ENCODE data around the gene PPY. TPM values are rescaled to one million over a fixed set of nuclear protein-coding genes. Genes with fewer than 3 reads are reported as not detected.
"Not testable (repeated sequence)": the region's sequence is repeated elsewhere in the genome, so short reads cannot be mapped to it uniquely, and the experiment has no call there.

Gene PPY
- total RNA-seq, 2 donors from 2014 or later: not detected

DNA sequence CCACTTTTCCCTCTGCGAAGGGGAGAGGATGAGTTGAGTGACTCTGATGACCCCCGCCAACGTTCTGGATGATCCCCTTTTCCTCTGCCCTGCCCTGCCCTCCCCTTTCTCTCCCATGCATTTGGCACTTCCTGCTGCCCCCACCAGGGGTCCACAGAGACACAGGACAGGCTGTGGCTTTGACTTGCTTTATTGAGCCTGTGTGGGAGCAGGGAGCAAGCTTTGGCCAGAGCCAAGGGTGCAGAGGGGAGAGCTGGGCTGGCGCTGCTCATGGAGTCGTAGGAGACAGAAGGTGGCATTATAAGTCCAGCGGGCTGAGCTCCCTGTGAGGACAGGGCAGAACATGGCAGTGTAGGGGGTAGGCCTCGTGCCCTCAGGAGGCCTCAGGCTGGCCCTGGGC is 1.6 kb downstream of the PPY start:
- Histone ChIP-seq H3K27ac (ENCODE audit: low read depth, low read length) (no peak overlapping the region), H3K9ac (ENCODE audit: extremely low read depth, low read length, poor library complexity, severe bottlenecking) (no peak overlapping the region), H3K27me3 (ENCODE audit: control insufficient read depth, insufficient read depth, low read length, poor library complexity, severe bottlenecking) (peaks cover 29% of the 10 kb centered on the region), H3K36me3 (ENCODE audit: control insufficient read depth, insufficient read depth, low read length) (no peaks in the 10 kb centered on the region), H3K9me3 (ENCODE audit: control insufficient read depth, low read length) (no peaks in the 10 kb centered on the region), H3K4me1 (ENCODE audit: control insufficient read depth, insufficient read depth, low read length) (no peaks in the 10 kb centered on the region), H3K4me3 (ENCODE audit: low read length) (no peak overlapping the region)
- Mint-ChIP-seq H3K4me3 (no peak overlapping the region), H3K36me3 (ENCODE audit: low read depth) (no peaks in the 10 kb centered on the region), H3K9me3 (no peaks in the 10 kb centered on the region), H3K27me3 (ENCODE audit: insufficient read depth) (peaks cover 40% of the 10 kb centered on the region), H3K4me1 (peaks cover 2% of the 10 kb centered on the region), H3K27ac (no peak overlapping the region)
- TF ChIP-seq, protein P1, sequence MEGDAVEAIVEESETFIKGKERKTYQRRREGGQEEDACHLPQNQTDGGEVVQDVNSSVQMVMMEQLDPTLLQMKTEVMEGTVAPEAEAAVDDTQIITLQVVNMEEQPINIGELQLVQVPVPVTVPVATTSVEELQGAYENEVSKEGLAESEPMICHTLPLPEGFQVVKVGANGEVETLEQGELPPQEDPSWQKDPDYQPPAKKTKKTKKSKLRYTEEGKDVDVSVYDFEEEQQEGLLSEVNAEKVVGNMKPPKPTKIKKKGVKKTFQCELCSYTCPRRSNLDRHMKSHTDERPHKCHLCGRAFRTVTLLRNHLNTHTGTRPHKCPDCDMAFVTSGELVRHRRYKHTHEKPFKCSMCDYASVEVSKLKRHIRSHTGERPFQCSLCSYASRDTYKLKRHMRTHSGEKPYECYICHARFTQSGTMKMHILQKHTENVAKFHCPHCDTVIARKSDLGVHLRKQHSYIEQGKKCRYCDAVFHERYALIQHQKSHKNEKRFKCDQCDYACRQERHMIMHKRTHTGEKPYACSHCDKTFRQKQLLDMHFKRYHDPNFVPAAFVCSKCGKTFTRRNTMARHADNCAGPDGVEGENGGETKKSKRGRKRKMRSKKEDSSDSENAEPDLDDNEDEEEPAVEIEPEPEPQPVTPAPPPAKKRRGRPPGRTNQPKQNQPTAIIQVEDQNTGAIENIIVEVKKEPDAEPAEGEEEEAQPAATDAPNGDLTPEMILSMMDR (conservative IDR thresholded peaks at IDR 0.05): peak; percentile 82
- 55% methylated on average over 7 of the region's 7 CpGs; no CpG with 5 or more reads in 1 of the 2 experiments for WGBS, 2 experiments (ENCODE audit: insufficient coverage in 1 of 2, insufficient read length in 1 of 2)
- DNase-seq: peak; percentile 96

DNA sequence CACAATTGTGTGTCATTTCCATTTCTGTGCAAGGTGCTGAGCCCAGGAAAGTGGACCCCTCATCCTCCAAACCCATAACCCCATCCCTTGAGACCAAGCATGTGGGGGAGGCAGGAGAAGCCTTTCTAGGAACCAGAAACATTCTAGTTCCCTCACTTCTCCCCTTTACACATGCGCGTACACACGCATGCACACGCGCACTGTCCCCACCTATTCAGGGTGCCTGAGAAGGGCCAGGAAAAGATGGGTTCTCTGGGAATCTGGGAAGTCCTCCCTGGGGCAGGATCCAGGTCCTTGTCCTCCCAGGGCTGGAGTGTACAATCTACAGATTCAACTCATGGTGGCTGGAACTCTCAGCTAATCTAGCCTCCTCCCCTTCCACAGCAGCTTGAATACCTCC is 2.4 kb downstream of the PPY start:
- DNase-seq: no peak
- Mint-ChIP-seq H3K9me3 (no peaks in the 10 kb centered on the region), H3K27me3 (ENCODE audit: insufficient read depth) (peaks cover 45% of the 10 kb centered on the region), H3K4me3 (no peak overlapping the region), H3K27ac (no peak overlapping the region), H3K36me3 (ENCODE audit: low read depth) (no peaks in the 10 kb centered on the region), H3K4me1 (peaks cover 2% of the 10 kb centered on the region)
- TF ChIP-seq, protein P1 (conservative IDR thresholded peaks at IDR 0.05): no peak
- Histone ChIP-seq H3K9ac (ENCODE audit: extremely low read depth, low read length, poor library complexity, severe bottlenecking) (no peak overlapping the region), H3K4me1 (ENCODE audit: control insufficient read depth, insufficient read depth, low read length) (no peaks in the 10 kb centered on the region), H3K27ac (ENCODE audit: low read depth, low read length) (no peak overlapping the region), H3K9me3 (ENCODE audit: control insufficient read depth, low read length) (no peaks in the 10 kb centered on the region), H3K4me3 (ENCODE audit: low read length) (no peak overlapping the region), H3K27me3 (ENCODE audit: control insufficient read depth, insufficient read depth, low read length, poor library complexity, severe bottlenecking) (peaks cover 29% of the 10 kb centered on the region), H3K36me3 (ENCODE audit: control insufficient read depth, insufficient read depth, low read length) (no peaks in the 10 kb centered on the region)
- WGBS, 2 experiments (ENCODE audit: insufficient coverage in 1 of 2, insufficient read length in 1 of 2): 92 to 99% methylated on average over 2 to 5 of the region's 5 CpGs

DNA sequence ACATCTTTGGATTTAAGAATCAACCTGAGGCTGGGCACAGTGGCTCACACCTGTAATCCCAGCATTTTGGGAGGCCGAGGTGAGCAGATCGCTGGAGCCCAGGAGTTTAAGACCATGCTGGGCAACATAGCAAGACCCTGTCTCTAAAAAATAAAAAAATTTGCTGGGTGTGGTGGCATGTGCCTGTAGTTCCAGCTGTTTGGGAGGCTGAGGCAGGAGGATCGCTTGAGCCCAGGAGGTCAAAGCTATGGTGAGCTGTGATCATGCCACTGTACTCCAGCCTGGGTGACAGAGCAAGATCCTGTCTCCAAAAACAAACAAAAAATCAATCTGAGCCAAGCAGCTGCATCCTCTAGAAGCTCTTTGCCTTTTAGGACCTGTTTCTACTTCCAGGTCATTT is 2.8 kb downstream of the PPY start:
- not testable (repeated sequence) for H3K4me1 Mint-ChIP-seq; H3K4me3 ChIP-seq (ENCODE audit: low read length); H3K4me1 ChIP-seq (ENCODE audit: control insufficient read depth, insufficient read depth, low read length); H3K9ac ChIP-seq (ENCODE audit: extremely low read depth, low read length, poor library complexity, severe bottlenecking); H3K9me3 Mint-ChIP-seq; H3K27ac Mint-ChIP-seq; DNase-seq; H3K4me3 Mint-ChIP-seq; H3K36me3 ChIP-seq (ENCODE audit: control insufficient read depth, insufficient read depth, low read length); H3K36me3 Mint-ChIP-seq (ENCODE audit: low read depth); H3K27ac ChIP-seq (ENCODE audit: low read depth, low read length); H3K9me3 ChIP-seq (ENCODE audit: control insufficient read depth, low read length)
- peaks cover 29% of the 10 kb centered on the region for H3K27me3 ChIP-seq (ENCODE audit: control insufficient read depth, insufficient read depth, low read length, poor library complexity, severe bottlenecking)
- WGBS, 2 experiments (ENCODE audit: insufficient coverage in 1 of 2, insufficient read length in 1 of 2): 90 to 100% methylated on average over 3 of the region's 3 CpGs
- H3K27me3 Mint-ChIP-seq (ENCODE audit: insufficient read depth): peaks cover 45% of the 10 kb centered on the region

DNA sequence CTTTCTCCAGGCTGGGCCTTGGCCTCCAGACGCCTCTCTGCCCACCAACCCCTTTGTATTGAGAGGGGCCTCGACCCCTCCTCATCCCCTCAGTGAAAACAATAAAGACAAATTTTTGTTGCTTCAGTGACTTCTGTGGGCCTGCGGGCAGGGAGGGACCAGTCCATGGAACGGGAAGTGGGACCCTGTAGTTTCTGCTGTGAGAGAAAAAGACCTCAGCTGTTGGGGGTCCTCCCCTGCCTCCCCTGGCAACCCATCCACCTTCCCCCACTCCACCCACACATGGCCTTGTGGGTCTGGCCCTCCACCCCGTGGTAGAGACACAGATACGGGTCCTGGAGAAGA is 3.5 kb downstream of the PPY start:
- Mint-ChIP-seq H3K4me3 (no peak overlapping the region), H3K36me3 (ENCODE audit: low read depth) (no peaks in the 10 kb centered on the region)
- WGBS, 2 experiments (ENCODE audit: insufficient coverage in 1 of 2, insufficient read length in 1 of 2): 88 to 92% methylated on average over 2 to 6 of the region's 6 CpGs

More for the DNA sequence above, 3.5 kb downstream of the PPY start:
- Histone ChIP-seq H3K4me1 (ENCODE audit: control insufficient read depth, insufficient read depth, low read length) (no peaks in the 10 kb centered on the region), H3K9ac (ENCODE audit: extremely low read depth, low read length, poor library complexity, severe bottlenecking) (no peak overlapping the region), H3K36me3 (ENCODE audit: control insufficient read depth, insufficient read depth, low read length) (no peaks in the 10 kb centered on the region), H3K27me3 (ENCODE audit: control insufficient read depth, insufficient read depth, low read length, poor library complexity, severe bottlenecking) (peaks cover 29% of the 10 kb centered on the region), H3K9me3 (ENCODE audit: control insufficient read depth, low read length) (no peaks in the 10 kb centered on the region), H3K27ac (ENCODE audit: low read depth, low read length) (no peak overlapping the region), H3K4me3 (ENCODE audit: low read length) (no peak overlapping the region)
- H3K9me3 Mint-ChIP-seq: no peaks in the 10 kb centered on the region
- H3K4me1 Mint-ChIP-seq: peaks cover 2% of the 10 kb centered on the region
- no peak overlapping the region for H3K27ac Mint-ChIP-seq
- TF ChIP-seq, protein P1 (conservative IDR thresholded peaks at IDR 0.05): no peak
- H3K27me3 Mint-ChIP-seq (ENCODE audit: insufficient read depth): peaks cover 45% of the 10 kb centered on the region
- DNase-seq: peak; percentile 45

Measured in endodermal cell (in vitro differentiated cells).